Tibial artery (tissue), 4 donors: ENCODE data around the gene WDR54.

Experiments
- DNase-seq, 2 donors: peaks; one replicate each; pipeline ENCODE4 v3.0.0-alpha.2; 2019
- H3K27ac ChIP-seq, 2 donors: fragments of 200-600 bp; sonication (generic) in 1 of 2; 1 replicate in 1 of 2; 2 replicates in 1 of 2; pipeline ENCODE4 v1.5.1; 2018 to 2019; ENCODE audit warnings: mild to moderate bottlenecking in 1 of 2
- H3K27me3 ChIP-seq, 2 donors: fragments of 200-600 bp; sonication (generic) in 1 of 2; one replicate each; pipeline versions ENCODE4 v1.5.1 to v1.6.0; 2016 to 2019
- H3K36me3 ChIP-seq, 3 donors: fragments of 200-600 bp; sonication (generic) in 2 of 3; one replicate each; pipeline ENCODE4 v1.5.1; 2016 to 2019; ENCODE audit warnings: mild to moderate bottlenecking in 2 of 3
- H3K4me1 ChIP-seq, 4 donors: fragments of 200-600 bp; sonication (generic) in 2 of 4; 1 replicate in 3 of 4; 2 replicates in 1 of 4; pipeline ENCODE4 v1.5.1; 2016 to 2019
- H3K4me3 ChIP-seq, 2 donors: fragments of 200-600 bp; sonication (generic) in 1 of 2; 1 replicate in 1 of 2; 2 replicates in 1 of 2; pipeline ENCODE4 v1.5.1; 2018 to 2019; ENCODE audit warnings: mild to moderate bottlenecking in 2 of 2
- H3K9me3 ChIP-seq, 3 donors: fragments of 200-600 bp; sonication (generic) in 1 of 3; one replicate each; pipeline ENCODE4 v1.5.1; 2016 to 2019
- CTCF ChIP-seq, 2 experiments: fragments of 200-600 bp in 1 of 2; fragments of 450-650 bp in 1 of 2; IDR thresholded peaks; one replicate each; pipeline ENCODE4 v1.5.1; 2017 to 2019; ENCODE audit warnings: antibody characterized with exemption in 2 of 2, mild to moderate bottlenecking in 1 of 2, moderate library complexity in 1 of 2
- intact Hi-C: fragments of 100-400 bp; cut with DNase I; formaldehyde crosslinking; loops from one replicate; pipeline ENCODE4 v1.15.0; 2023; ENCODE audit warnings: low total_unique reads

Gene WDR54

GRCh38 chr2:74401891-74402290, 19.6 kb upstream of the WDR54 start:
- no peak for TF ChIP-seq CTCF (IDR thresholded peaks at IDR 0.05)
- Histone ChIP-seq H3K27me3 (no peaks in the 10 kb centered on the region), H3K27ac (no peak overlapping the region), H3K4me3 (no peak overlapping the region), H3K36me3 (no peaks in the 10 kb centered on the region), H3K9me3 (no peaks in the 10 kb centered on the region), H3K4me1 (no peaks in the 10 kb centered on the region)
- DNase-seq: no peak
- intact Hi-C loops: no loop called here

- DNase-seq: no peak
- no peaks in the 10 kb centered on the region for H3K4me1 ChIP-seq
- TF ChIP-seq CTCF (IDR thresholded peaks at IDR 0.05): no peak
- no peaks in the 10 kb centered on the region for H3K36me3 ChIP-seq
- no peak overlapping the region for H3K27ac ChIP-seq
- no peak overlapping the region for H3K4me3 ChIP-seq
- intact Hi-C loops: no loop called here
- H3K9me3 ChIP-seq: no peaks in the 10 kb centered on the region
- no peaks in the 10 kb centered on the region for H3K27me3 ChIP-seq
Observed at GRCh38 chr2:74406035-74406434, 15.5 kb upstream of the WDR54 start.

GRCh38 chr2:74407682-74408081, 13.8 kb upstream of the WDR54 start:
- Histone ChIP-seq H3K9me3 (no peaks in the 10 kb centered on the region), H3K4me3 (no peak overlapping the region), H3K36me3 (no peaks in the 10 kb centered on the region), H3K4me1 (no peaks in the 10 kb centered on the region), H3K27ac (no peak overlapping the region), H3K27me3 (no peaks in the 10 kb centered on the region)
- intact Hi-C loops: no loop called here
- no peak for DNase-seq
- no peak for TF ChIP-seq CTCF (IDR thresholded peaks at IDR 0.05)

GRCh38 chr2:74413001-74413698, 8.4 kb upstream of the WDR54 start:
- intact Hi-C loops: no loop called here
- Histone ChIP-seq H3K27me3 (no peaks in the 10 kb centered on the region), H3K4me3 (no peak overlapping the region), H3K36me3 (no peaks in the 10 kb centered on the region), H3K4me1 (peaks cover 0 to 24% (median 12%) of the 10 kb centered on the region in 4 donors), H3K9me3 (no peaks in the 10 kb centered on the region), H3K27ac (no peak overlapping the region)
- DNase-seq: no peak
- no peak for TF ChIP-seq CTCF (IDR thresholded peaks at IDR 0.05)

- Histone ChIP-seq H3K4me3 (peak overlapping the region; percentile 50 to 65), H3K4me1 (peaks cover 0 to 35% (median 20%) of the 10 kb centered on the region in 4 donors), H3K27ac (peak overlapping the region; percentile 58), H3K27me3 (no peaks in the 10 kb centered on the region), H3K36me3 (no peaks in the 10 kb centered on the region), H3K9me3 (no peaks in the 10 kb centered on the region)
- DNase-seq: no peak
- intact Hi-C loops: no loop called here
- TF ChIP-seq CTCF (IDR thresholded peaks at IDR 0.05): no peak
Observed at GRCh38 chr2:74414441-74414840, 7.1 kb upstream of the WDR54 start.
